Activated effector memory CD4-positive, alpha-beta T cell treated with Interleukin-2 at 50 U/mL for 16 hours (primary cell): Measurements from ENCODE around the gene KIF5A.

Source experiments
- DNase-seq: peaks from one replicate; pipeline ENCODE4 v3.0.0-alpha.2; 2020

The KIF5A gene

DNA sequence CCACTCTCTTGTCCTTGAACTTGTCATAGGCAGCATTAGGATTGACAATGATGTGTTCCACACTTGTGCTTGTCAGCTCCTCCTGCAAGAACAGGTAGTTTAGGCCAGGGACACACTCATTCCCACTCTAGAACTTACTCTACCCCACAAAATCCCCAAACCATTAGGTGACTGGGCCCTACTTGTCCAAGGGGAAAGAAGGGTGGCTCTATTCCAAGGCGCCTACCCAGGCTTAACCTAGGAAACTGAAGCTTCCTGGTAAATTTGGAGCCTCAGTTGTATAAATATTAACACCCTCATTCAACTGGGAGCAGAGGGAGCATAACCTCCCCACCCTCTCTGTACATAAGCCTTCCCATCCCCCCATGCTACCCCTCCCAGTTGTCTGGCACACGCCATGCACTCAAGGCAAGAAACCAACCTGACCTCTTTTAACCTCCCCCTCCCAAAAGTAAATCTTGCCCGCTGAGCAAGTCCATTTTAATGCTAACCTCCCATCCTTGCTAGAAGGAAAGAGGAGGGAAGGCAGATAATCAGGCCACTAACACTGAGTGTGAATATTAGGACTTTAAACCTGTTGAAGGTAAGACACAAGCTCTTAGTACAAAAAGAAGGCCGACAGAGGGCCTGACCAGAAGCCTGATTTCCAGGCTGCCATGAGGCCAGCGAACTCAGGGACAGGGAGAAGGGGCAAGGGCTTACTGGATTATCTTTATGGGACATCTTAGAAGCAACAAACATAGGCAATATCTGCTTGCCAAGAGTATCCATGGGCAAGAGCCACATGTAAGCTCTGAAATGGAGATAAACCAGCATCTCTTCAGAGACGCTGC, 13.9 kb upstream of the KIF5A start:
- DNase-seq: no peak

DNA sequence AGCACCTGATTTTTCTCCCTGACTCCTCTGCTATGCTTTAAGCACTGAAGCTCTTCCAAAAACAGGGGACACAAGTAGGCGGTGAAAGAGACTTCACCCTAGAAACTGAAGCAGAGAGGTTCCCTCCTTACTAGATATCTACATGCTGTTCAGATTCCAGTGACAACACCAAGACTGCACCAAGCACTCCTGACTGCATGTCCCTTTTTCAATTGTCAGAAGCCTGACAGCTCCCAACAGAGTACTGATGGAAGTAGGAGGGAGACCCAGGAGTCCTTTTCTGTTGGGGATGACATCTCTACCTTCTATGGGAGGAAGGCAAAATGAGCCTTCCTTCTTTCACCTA, 13.3 kb upstream of the KIF5A start:
- no peak for DNase-seq

DNA sequence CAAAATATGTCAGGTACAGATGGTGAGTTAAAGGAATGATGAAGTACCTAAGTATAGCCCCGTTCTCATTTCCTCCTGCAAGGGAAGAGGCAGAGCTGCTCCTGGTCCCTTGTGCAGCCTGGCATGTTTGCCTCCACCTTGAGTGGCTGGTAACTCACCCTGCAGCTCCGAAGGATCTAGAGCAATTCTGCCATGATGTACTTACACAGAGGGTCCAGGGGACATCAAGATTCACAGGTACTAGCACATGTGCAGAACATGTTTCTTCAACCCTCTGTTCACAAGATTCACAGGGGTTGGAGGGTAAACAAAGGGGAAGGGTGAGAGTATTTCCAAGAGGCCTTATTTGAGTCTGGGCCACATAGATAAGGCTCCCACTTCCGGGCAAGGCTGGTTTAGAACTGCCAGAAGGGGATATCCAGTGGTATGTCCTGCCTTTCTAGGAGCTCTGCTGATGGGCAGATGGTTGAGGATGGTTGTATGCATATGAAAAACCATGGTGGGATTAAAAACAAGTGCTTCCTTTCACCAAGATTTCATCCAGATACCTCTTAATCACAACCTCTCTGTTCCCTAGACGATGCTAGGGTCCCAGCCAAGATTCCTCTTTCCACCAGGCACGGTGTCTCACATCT, 10.6 kb upstream of the KIF5A start:
- DNase-seq: no peak

DNA sequence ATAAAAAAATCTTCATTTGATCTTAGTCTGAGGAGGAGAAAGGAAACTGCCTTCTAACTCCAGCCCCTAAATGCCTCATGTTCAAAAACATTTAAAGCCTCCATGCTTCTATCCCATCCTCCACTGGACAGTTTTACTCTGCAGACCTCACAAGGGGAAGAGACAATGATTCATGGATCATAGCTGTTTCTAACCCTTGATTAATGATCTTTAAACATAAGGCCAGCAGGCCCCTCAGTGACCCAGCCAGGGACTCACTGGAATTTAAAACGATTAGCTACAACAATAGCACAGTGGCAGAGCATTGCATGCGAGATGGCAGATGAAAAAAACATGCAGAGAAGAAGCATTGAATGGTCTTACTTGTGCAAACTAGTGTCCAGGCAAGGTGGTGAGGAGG, 8.8 kb upstream of the KIF5A start:
- no peak for DNase-seq

DNA sequence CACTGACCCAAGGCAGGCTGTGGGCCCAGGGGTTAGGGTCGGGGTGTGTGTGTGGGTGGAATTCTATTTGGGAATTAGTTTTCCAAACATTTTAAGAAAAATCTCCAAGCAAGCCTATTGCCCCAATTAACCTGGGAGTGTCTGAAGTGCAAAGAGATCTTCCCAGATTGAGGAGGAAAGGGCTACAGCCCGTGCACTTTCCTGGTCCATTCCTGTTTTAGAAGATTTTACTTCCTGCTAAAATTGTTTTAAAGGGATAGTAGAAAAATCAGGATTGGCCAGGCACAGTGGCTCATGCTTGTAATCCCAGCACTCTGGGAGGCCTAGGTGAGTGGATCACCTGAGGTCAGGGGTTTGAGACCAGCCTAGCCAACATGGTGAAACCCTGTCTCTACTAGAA, 8.1 kb upstream of the KIF5A start:
- no peak for DNase-seq

DNA sequence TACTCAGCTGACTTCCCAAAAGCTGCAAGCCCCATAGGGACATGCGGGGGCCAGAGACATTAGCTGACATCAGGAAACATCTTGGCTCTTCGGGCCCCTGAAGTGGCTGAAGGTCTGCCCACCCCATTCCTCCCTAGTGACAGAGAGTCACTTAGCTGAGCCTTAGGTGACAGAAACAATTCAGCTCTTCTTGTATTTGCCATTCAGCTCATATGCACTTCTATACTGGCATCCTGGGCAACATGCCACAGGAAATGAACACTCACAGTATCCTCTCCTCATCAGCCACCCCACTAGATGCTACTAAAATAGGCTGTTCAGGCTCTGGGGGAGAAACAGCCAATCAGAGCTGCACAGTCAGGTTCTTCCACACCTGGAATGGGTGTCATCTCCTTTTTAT, 6.3 kb upstream of the KIF5A start:
- DNase-seq: no peak

DNA sequence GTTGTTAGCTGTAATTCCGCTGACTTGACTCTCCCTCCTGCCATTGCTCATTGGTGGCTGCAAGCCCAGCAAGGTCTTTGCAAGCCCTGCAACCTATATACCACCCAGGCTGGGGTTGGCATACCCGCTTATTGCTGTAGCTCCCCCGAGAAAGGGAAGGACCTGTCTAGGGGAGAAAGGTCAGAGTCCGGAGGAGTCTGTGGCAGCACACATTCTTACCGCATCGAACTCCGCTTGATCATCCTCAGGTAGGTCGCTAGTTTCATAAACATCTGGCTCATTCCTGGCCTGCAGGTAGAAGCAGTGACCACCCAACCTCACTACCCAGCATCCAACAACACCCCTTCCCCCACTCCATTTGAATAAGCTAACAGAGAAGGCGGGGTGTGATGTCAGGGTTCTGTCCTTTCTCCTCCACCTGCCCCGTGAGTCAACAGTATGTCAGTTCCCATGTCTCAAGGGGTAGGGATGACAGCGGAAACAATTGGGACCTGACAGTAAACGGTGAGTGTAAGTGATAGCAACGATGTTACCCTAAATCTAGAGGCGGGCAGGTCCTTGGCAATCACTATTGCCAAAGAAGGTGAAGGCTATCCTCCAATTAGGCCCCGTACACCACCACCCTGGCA, 3.9 kb upstream of the KIF5A start:
- DNase-seq: no peak

DNA sequence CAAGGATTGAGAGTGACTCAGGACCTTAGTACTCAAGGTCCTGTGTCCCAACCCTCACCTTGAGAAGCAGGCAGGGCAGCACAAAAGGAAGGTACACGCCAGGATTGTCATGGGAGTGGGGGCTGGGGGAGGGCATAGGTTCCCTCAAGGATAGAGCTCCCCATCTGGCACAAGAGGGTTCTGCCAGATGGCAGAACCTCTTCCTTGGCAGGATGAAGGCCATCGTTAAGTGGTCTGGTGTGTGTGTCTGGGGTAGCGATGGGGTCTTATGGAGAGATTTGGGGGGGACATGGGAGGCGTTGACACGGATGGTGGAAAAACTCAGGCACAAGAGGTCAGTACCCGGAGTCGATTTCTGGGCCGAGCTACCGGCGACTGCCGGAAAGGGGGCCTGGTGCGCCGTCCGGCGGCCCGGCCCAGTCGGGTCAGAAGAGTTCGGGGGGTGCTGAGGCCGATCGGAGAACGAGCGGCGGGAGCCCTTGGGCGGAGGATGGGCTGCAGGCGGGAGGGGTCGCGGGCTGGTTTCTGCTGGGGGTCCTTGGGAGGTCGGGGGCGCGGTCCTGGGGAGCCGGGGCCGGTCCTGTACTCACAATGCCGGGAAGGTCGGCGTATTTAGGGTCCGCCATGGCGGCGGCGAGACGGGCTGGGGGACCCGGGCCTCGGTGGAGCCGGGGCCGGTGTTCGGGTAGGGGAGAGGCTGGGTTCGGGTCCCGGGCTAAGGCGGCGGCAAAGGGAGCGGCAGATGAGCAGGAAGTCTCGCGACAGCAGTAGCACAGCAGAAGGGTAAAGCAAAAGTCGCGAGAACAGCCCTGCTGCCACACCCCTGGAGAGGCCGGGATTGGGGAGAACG, 3.2 kb upstream of the KIF5A start, which contains the start of gene DCTN2:
TSS of gene DCTN2 (minus strand) at position 755 of the 850 bp plus-strand sequence. CDS start at position 626, 129 bp downstream.
- peak; percentile 89 for DNase-seq

DNA sequence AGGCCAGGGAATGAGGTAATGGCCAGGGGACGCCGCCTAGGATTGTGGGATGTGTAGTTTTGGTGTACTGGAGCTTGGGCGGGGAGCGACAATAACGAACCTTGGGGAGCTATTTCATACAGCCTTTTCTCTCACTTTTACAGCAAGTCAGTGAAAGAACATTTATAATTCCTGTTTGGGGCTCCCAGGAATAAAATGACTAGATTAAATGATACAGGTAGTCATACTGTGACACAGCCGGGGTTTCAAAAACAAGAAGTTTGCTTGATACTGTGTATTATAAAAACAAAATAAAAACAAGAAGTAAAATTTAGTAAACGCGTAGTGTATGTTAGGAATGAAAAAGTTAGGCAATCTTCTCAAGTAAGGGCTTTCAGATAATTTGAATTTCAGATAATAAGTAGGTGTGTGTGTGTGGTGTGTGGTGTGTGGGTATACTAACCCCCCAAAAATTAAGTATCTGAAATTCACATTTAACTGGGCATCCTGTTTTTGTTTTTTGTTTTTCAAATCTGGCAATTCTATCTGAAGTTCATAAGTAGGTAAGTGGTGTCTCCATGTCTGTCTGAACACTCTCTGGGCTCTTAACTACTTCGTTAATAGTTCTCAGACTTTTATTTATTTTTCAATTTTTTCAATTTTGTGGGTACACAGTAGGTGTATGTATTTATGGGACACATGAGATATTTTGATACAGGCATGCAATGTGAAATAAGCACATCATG, 2.4 kb upstream of the KIF5A start:
- DNase-seq: no peak

DNA sequence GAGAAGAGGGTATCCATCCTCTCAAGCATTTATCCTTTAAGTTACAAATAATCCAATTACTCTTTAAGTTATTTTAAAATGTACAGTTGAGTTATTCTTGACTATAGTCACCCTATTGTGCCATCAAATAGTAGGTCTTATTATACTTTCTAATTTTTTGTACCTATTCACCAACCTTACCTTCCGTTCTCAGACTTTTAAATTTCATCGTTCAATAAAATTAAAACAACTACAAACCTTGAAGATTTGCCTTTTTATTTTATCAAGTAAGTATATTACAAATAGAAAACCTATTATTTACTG, 1.9 kb upstream of the KIF5A start:
- no peak for DNase-seq

DNA sequence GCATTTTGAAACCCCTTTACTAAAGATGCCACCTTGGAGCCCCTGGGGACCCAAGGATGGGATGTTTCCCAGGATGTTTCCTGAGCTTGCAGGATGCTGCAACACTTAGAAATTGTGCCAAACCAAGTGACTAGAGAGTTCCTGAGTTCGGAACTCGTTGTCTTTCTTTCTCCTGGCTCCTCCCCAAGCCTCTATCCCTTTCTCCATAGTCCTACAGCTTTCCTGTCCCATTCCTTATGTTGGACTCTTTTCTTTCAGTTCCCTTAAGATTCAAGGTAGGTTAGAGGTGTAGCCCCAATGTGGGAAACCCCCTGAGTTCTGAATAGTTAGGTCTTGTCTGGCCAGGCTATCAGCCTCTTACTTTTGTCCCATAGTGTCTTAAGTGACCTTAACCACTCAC, 1.4 kb upstream of the KIF5A start:
- DNase-seq: no peak

DNA sequence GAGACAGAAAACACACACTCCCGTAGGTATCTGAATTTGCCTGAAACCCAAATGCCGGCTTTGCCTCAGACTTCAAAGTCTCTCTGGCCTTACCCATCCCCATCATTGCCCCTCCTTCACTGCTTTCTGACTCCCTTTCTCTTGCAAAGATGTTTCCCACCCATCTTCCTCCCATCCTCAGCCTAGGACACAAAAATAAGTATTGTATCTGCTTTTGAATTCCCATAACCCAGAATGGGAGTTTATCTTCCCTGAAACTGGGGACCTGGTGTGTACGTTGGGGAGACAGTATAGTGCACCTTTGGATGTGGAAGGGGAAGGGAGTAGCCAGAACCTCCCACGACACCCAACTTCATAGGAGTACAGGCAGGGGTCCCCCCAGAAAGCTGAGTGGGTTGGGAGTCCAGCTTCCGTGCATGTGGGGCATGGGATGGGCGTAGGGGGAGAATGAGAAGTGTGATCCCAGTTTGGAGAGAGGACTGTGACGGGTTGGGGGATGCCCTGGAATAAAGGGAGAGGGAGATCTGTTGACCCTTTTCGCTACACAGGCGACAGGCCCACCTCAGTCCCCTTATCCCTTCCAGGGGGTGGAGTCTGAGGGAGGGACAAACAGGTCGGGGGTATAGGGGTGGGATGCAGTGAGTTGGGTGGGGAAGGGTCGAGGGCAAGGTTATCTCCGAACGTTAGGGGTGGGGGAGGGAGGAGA, 488 bp upstream of the KIF5A start:
- DNase-seq: no peak

DNA sequence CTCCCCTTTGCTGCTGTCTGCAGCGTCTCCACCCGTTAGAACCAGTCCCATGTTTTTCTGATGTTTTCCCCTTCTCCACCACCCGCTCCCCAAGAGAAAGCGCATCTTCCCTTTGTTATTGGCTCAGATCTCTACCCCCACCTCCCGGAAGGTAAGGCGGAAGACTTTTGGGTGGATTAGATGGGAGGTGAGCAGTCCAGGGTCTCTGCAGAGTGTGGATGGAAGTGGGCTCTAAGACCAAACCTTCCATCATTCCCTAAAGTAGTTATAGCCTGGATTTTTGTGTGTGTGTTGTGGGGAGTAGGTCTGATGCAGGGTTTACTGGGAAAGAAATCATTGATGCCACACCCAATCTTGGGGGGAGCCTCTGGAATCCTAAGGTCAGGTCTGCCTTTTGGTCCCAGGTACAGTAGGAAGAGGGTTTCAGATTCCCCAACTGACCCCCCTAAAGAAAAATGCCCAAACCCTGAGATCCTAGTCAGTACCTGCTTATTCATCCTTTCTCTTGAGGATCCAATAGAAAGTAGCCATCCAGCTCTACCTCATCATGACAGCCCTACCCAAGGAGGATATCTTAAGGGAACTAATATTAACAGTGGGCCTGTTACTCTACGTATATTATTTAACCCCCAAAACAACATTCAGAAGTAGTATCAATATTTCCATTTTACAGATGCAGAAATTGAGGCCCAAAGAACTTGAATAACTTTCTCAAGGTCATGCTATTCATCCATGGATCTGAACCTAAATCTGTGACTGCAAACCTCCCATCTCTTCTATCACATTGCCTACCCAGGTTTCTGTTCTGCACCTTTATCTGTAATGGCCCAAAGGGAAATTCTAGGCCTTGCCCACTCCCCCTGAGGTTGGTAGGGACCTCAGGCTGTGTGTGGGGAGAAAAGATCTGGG, 1.1 kb downstream of the KIF5A start:
- DNase-seq: no peak

DNA sequence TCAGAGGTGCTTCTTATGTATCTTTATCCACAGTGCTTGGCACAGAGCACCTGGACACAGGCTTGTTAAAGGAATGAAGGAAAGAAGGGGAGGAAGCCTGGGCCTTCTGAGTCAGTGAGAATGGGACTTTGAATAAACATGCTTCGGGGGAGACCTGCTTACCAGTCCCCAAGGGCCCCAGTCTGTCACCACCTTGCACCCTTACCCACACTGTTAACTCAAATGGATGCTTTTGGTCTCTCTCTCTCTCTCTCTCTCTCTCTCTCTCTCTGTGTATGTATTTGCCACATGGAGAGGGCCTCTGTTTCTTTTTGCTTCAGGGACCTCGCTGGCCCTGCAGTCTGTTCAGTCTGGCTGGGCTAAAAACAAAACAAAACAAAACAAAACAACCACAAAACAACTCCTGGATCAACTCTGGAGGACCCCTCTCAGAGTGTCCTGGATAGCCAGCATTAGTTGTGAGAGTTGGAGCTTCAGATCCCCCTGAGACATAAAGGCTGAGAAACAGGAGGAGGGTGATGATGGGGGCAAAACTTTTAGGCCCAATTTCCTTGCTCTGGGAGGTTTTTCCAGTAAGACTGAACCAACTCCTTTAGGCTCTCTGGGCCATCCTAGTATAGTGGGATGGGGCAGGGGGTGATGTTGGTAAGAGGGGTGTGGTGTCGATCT, 1.9 kb downstream of the KIF5A start:
- DNase-seq: no peak

DNA sequence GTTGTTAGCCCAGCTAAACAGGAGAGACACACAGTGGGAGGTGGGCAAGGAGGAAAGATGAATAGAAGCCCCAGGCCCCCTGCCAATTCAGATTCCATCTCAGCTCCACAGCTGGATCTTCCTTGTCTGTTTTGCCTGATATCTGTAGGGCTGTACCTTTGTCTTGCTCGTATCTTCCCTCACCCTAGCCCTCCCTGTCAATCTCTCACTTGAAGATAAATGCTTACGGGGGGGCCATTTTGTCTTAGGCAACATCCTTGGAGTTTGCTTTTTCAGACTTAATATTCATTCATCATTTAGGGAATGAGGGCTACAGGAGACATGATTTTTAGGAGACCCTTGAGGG, 2.4 kb downstream of the KIF5A start:
- no peak for DNase-seq

DNA sequence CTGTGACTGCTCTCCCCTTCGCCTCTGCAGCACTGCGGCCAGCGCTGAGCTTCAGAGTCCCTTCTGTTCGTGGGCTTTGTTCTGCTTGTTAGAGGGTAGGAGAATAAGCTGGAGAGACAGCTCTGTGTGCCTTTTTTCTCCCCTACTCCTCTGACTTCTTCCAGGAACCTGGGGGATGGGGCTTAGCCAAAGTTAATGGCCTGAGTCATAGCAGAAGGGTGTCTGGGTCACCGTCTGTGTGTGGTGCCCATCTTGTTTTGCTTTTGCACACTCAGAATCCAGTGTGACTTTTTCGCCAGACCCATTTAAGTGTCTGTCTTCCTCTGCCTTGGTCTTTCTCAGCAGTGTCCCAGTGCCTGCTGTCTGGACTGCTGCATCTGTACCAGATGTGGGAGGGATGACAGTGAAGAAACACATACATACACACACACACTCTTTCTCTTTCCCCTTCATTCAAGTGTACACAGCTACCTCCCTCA, 3.0 kb downstream of the KIF5A start:
- DNase-seq: no peak

DNA sequence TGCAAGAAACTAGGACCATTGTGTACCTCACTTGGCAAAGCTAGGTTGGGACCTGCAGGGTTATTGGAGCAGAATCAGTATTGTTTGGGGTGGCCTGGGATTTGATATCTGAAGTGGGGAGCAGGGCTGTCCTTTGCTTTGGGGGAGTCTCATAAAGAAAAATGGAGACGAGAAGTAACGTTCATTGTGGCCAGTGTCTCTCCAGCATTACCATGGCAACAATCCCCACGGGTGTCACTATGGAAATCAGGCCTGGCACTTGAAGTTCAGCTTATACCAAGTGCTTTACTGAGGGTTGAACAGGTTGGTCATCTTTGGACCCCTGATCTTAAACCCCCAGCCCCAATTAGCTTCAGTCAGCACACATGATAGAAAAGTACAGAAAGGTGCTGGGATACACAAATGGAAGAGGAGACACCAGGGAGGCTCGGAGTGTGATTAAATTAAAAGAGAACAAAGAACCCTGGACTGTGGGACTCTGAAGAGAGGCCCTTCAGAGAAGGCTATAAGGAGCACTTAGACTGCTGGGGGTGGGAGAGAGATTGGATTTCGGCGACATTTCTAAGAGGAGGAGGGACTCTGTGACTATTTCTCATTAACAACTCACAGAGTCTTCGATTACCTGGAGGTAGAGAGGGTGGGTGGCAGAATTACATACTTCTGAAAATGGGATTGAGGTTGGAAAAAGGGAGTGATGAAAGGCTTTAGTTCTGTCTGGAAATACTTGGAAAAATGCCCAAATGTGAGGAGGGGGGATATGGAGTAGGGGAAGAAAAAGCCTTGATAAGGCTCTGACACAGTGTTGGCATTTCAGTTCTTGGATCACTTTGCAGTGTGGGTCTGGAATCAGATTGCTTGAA, 3.7 kb downstream of the KIF5A start:
- no peak for DNase-seq

DNA sequence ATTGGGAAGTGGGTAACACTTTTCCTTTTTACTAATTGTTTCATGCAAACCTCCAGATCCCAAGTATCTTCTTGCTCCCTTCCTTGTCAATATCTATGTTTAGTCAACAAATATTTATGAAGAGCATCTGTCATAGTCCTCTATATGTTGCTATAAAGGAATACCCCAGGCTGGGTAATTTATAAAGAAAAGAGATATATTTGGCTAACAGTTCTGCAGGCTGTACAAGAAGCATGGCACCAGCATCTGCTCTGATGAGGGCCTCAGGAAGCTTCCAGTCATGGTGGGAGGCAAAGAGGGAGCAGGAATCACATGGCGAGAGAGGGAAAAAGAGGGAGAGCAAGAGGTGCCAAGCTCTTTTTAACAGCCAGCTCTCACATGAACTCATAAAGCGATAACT, 4.6 kb downstream of the KIF5A start:
- DNase-seq: no peak

DNA sequence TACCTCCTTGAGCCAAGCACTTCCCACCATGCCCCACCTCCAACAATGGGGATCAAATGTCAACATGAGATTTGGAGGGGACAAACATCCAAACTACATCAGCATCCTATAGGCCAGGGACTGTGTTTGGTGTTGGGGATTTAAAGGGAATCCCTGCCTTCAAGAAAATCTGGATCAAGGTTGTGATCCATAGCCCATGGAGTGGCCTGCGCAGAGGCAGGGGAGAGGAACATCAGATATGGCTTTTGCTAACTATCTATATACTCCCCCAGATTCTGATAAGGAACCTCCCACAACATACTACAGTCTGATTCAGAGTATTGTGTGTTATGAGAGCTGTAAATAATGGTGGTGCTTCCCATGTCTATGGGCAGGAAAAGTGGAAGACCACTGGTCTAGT, 5.1 kb downstream of the KIF5A start:
- no peak for DNase-seq
